Measurements from ENCODE around the gene CD3G. TPM values are rescaled to one million over a fixed set of nuclear protein-coding genes. Genes with fewer than 3 reads are reported as not detected.
"Not testable (repeated sequence)": the region's sequence is repeated elsewhere in the genome, so short reads cannot be mapped to it uniquely, and the experiment has no call there.

The CD3G gene
- polyA plus RNA-seq (2013, experiment 1 of 2): not detected
- not detected for polyA plus RNA-seq (2013, experiment 2 of 2)

- 89 to 95% methylated on average over 5 to 6 of the region's 6 CpGs for WGBS, 2 experiments (ENCODE audit: insufficient coverage in 2 of 2)
- Histone ChIP-seq H3K4me1 (ENCODE audit: control insufficient read depth, insufficient read depth, low read length, poor library complexity, severe bottlenecking) (no peaks in the 10 kb centered on the region), H3K27ac (ENCODE audit: low read depth, low read length, severe bottlenecking) (no peak within 1 kb of the TSS), H3K4me3 (ENCODE audit: extremely low read depth, insufficient read depth, low read length, poor library complexity, severe bottlenecking) (no peak within 1 kb of the TSS), H3K36me3 (ENCODE audit: control insufficient read depth, insufficient read depth, low read length) (no peaks in the 10 kb centered on the region), H3K9me3 (ENCODE audit: control insufficient read depth, low read length) (no peaks in the 10 kb centered on the region)
Measured at GRCh38 chr11:118343981-118344515, at the start of gene CD3G. TSS of gene CD3G (plus strand) at chr11:118344344. CDS start at chr11:118344424, 80 bp downstream.

- WGBS, 2 experiments (ENCODE audit: insufficient coverage in 2 of 2): 61 to 82% methylated on average over 4 to 5 of the region's 5 CpGs
Measured at GRCh38 chr11:118295199-118295598, 48.9 kb upstream of the CD3G start.

GRCh38 chr11:118295815-118296454, 48.2 kb upstream of the CD3G start:
- Histone ChIP-seq H3K9me3 (ENCODE audit: control insufficient read depth, low read length) (no peaks in the 10 kb centered on the region), H3K36me3 (ENCODE audit: control insufficient read depth, insufficient read depth, low read length) (no peaks in the 10 kb centered on the region), H3K4me3 (ENCODE audit: extremely low read depth, insufficient read depth, low read length, poor library complexity, severe bottlenecking) (no peak overlapping the region), H3K27ac (ENCODE audit: low read depth, low read length, severe bottlenecking) (no peak overlapping the region), H3K4me1 (ENCODE audit: control insufficient read depth, insufficient read depth, low read length, poor library complexity, severe bottlenecking) (no peaks in the 10 kb centered on the region)
- WGBS, 2 experiments (ENCODE audit: insufficient coverage in 2 of 2): 88 to 93% methylated on average over 2 of the region's 3 CpGs

More at GRCh38 chr11:118295199-118295598, 48.9 kb upstream of the CD3G start:
- Histone ChIP-seq H3K36me3 (ENCODE audit: control insufficient read depth, insufficient read depth, low read length) (no peaks in the 10 kb centered on the region), H3K4me3 (ENCODE audit: extremely low read depth, insufficient read depth, low read length, poor library complexity, severe bottlenecking) (no peak overlapping the region), H3K9me3 (ENCODE audit: control insufficient read depth, low read length) (no peaks in the 10 kb centered on the region), H3K27ac (ENCODE audit: low read depth, low read length, severe bottlenecking) (no peak overlapping the region), H3K4me1 (ENCODE audit: control insufficient read depth, insufficient read depth, low read length, poor library complexity, severe bottlenecking) (no peaks in the 10 kb centered on the region)

GRCh38 chr11:118301600-118302195, 42.4 kb upstream of the CD3G start:
- H3K4me3 ChIP-seq (ENCODE audit: extremely low read depth, insufficient read depth, low read length, poor library complexity, severe bottlenecking): no peak overlapping the region
- no peaks in the 10 kb centered on the region for H3K36me3 ChIP-seq (ENCODE audit: control insufficient read depth, insufficient read depth, low read length)
- no peaks in the 10 kb centered on the region for H3K4me1 ChIP-seq (ENCODE audit: control insufficient read depth, insufficient read depth, low read length, poor library complexity, severe bottlenecking)
- no peak overlapping the region for H3K27ac ChIP-seq (ENCODE audit: low read depth, low read length, severe bottlenecking)
- H3K9me3 ChIP-seq (ENCODE audit: control insufficient read depth, low read length): no peaks in the 10 kb centered on the region
- WGBS, 2 experiments (ENCODE audit: insufficient coverage in 2 of 2): 61 to 82% methylated on average over 6 to 8 of the region's 8 CpGs

GRCh38 chr11:118304227-118304567, 39.9 kb upstream of the CD3G start:
- no peaks in the 10 kb centered on the region for H3K36me3 ChIP-seq (ENCODE audit: control insufficient read depth, insufficient read depth, low read length)
- H3K4me3 ChIP-seq (ENCODE audit: extremely low read depth, insufficient read depth, low read length, poor library complexity, severe bottlenecking): no peak overlapping the region
- no peaks in the 10 kb centered on the region for H3K9me3 ChIP-seq (ENCODE audit: control insufficient read depth, low read length)
- no CpG with 5 or more reads among the region's 1 CpG for WGBS, 2 experiments (ENCODE audit: insufficient coverage in 2 of 2)
- H3K4me1 ChIP-seq (ENCODE audit: control insufficient read depth, insufficient read depth, low read length, poor library complexity, severe bottlenecking): no peaks in the 10 kb centered on the region
- no peak overlapping the region for H3K27ac ChIP-seq (ENCODE audit: low read depth, low read length, severe bottlenecking)

GRCh38 chr11:118304568-118305248, 39.4 kb upstream of the CD3G start, which contains the start of gene CD3E:
TSS of gene CD3E (plus strand) at chr11:118304730. CDS start at chr11:118304953, 223 bp downstream.
- Histone ChIP-seq H3K36me3 (ENCODE audit: control insufficient read depth, insufficient read depth, low read length) (no peaks in the 10 kb centered on the region), H3K4me3 (ENCODE audit: extremely low read depth, insufficient read depth, low read length, poor library complexity, severe bottlenecking) (no peak within 1 kb of the TSS), H3K9me3 (ENCODE audit: control insufficient read depth, low read length) (no peaks in the 10 kb centered on the region), H3K27ac (ENCODE audit: low read depth, low read length, severe bottlenecking) (no peak within 1 kb of the TSS), H3K4me1 (ENCODE audit: control insufficient read depth, insufficient read depth, low read length, poor library complexity, severe bottlenecking) (no peaks in the 10 kb centered on the region)
- 88 to 89% methylated on average over 7 to 8 of the region's 8 CpGs for WGBS, 2 experiments (ENCODE audit: insufficient coverage in 2 of 2)

GRCh38 chr11:118305726-118306125, 38.4 kb upstream of the CD3G start:
- H3K4me3 ChIP-seq (ENCODE audit: extremely low read depth, insufficient read depth, low read length, poor library complexity, severe bottlenecking): no peak overlapping the region
- H3K36me3 ChIP-seq (ENCODE audit: control insufficient read depth, insufficient read depth, low read length): no peaks in the 10 kb centered on the region
- H3K9me3 ChIP-seq (ENCODE audit: control insufficient read depth, low read length): no peaks in the 10 kb centered on the region
- no peak overlapping the region for H3K27ac ChIP-seq (ENCODE audit: low read depth, low read length, severe bottlenecking)
- H3K4me1 ChIP-seq (ENCODE audit: control insufficient read depth, insufficient read depth, low read length, poor library complexity, severe bottlenecking): no peaks in the 10 kb centered on the region
- WGBS, 2 experiments (ENCODE audit: insufficient coverage in 2 of 2): 78 to 79% methylated on average over 8 of the region's 8 CpGs

GRCh38 chr11:118306556-118306955, 37.6 kb upstream of the CD3G start:
- H3K36me3 ChIP-seq (ENCODE audit: control insufficient read depth, insufficient read depth, low read length): no peaks in the 10 kb centered on the region
- 90 to 100% methylated on average over 1 to 2 of the region's 2 CpGs for whole genome bisulfite sequencing, 2 experiments (ENCODE audit: insufficient coverage in 2 of 2)
- H3K27ac ChIP-seq (ENCODE audit: low read depth, low read length, severe bottlenecking): no peak overlapping the region
- H3K4me3 ChIP-seq (ENCODE audit: extremely low read depth, insufficient read depth, low read length, poor library complexity, severe bottlenecking): no peak overlapping the region
- H3K9me3 ChIP-seq (ENCODE audit: control insufficient read depth, low read length): no peaks in the 10 kb centered on the region
- no peaks in the 10 kb centered on the region for H3K4me1 ChIP-seq (ENCODE audit: control insufficient read depth, insufficient read depth, low read length, poor library complexity, severe bottlenecking)

- H3K27ac ChIP-seq (ENCODE audit: low read depth, low read length, severe bottlenecking); H3K4me3 ChIP-seq (ENCODE audit: extremely low read depth, insufficient read depth, low read length, poor library complexity, severe bottlenecking); H3K4me1 ChIP-seq (ENCODE audit: control insufficient read depth, insufficient read depth, low read length, poor library complexity, severe bottlenecking); H3K36me3 ChIP-seq (ENCODE audit: control insufficient read depth, insufficient read depth, low read length); H3K9me3 ChIP-seq (ENCODE audit: control insufficient read depth, low read length): not testable (repeated sequence)
- WGBS, 2 experiments (ENCODE audit: insufficient coverage in 2 of 2): 73 to 94% methylated on average over 2 to 4 of the region's 5 CpGs
Measured at GRCh38 chr11:118308995-118309528, 35.1 kb upstream of the CD3G start.

GRCh38 chr11:118310271-118310670, 33.9 kb upstream of the CD3G start:
- 66 to 92% methylated on average over 2 of the region's 3 CpGs for WGBS, 2 experiments (ENCODE audit: insufficient coverage in 2 of 2)
- no peak overlapping the region for H3K4me3 ChIP-seq (ENCODE audit: extremely low read depth, insufficient read depth, low read length, poor library complexity, severe bottlenecking)
- peaks cover 4% of the 10 kb centered on the region for H3K4me1 ChIP-seq (ENCODE audit: control insufficient read depth, insufficient read depth, low read length, poor library complexity, severe bottlenecking)
- no peaks in the 10 kb centered on the region for H3K36me3 ChIP-seq (ENCODE audit: control insufficient read depth, insufficient read depth, low read length)
- H3K9me3 ChIP-seq (ENCODE audit: control insufficient read depth, low read length): no peaks in the 10 kb centered on the region
- H3K27ac ChIP-seq (ENCODE audit: low read depth, low read length, severe bottlenecking): no peak overlapping the region

Measured in mesodermal cell (in vitro differentiated cells).